Measurements from ENCODE around the gene LRP8. TPM values are rescaled to one million over a fixed set of nuclear protein-coding genes. Genes with fewer than 3 reads are reported as not detected.

Gene LRP8
- total and polyA plus RNA-seq, 2 donors (not counting 3 experiments of a cell fraction or from before 2014, with no cell fraction given): 40.9 to 62.2 TPM

DNA sequence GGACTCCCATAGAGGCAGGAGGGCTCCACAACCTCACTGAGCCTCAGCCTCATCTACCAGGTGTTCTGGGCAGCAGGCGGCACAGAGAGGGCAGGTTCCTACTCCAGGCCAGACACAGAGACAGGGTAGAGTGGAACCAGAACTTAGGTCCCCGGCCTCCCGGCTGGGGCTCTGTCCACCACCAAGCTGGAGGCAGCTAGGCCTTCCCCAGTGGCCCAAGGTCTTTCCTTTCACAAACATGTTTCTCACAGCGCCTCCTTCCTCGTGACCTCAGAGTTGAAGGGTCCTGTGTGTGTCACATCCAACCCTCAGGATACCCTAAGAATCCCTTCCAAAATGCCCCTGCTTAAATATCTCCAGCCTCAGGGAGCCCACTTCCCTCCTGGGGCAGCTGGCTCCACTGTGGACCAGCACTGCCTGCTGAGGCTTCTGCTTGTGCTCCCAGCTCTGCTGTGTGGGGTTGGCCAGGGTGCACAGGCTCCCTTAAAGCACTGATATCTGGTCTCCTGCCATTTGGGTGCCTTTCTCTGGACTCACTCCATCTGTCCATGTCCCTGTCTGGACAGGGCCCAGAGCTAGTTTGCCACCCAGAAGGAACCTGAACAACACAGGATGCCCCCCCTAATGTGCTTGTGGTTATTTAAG is 56.3 kb downstream of the LRP8 start:
- dilution Hi-C loops (cut with MboI; ENCODE audit: extremely low pct_ligation_motif_present, low sequenced_read_pairs): no loop called here
- no peaks in the 10 kb centered on the region for H3K4me1 ChIP-seq (ENCODE audit: control insufficient read depth, extremely low read depth, insufficient read depth, low read length)
- CTCF ChIA-PET: interaction anchor here (6.9 kb wide), 1 partner anchor 121 kb away, joined by 49 read pairs; no protein-coding TSS in a partner anchor

GRCh38 chr1:53270873-53271272 is 57.0 kb downstream of the LRP8 start:
- H3K4me3 ChIP-seq (replicated peaks in 1 of 3; ENCODE audit: insufficient read depth in 1 of 3, low read depth in 1 of 3, low read length in 3 of 3): no peak overlapping the region
- CTCF ChIA-PET: interaction anchor here (1.2 to 6.9 kb wide), 2 partner anchors 8 to 122 kb away, joined by 3 to 49 read pairs; no protein-coding TSS in a partner anchor

More for the DNA sequence above, 56.3 kb downstream of the LRP8 start:
- H3K27ac ChIP-seq (ENCODE audit: insufficient read depth, low read depth, low read length): no peak overlapping the region
- TF ChIP-seq GATA2 (IDR thresholded peaks at IDR 0.05; ENCODE audit: insufficient read depth, insufficient read length, low read depth, low read length): no peak
- TF ChIP-seq POLR2AphosphoS5 (IDR thresholded peaks at IDR 0.05; ENCODE audit: insufficient read depth, low read depth, low read length): no peak
- no peak for DNase-seq (ENCODE audit: low read depth, low spot score)
- no peaks in the 10 kb centered on the region for H3K27me3 ChIP-seq (ENCODE audit: control insufficient read depth in 2 of 2, insufficient read depth in 2 of 2, low read length in 2 of 2)
- no peak for FAIRE-seq
- H3K9me3 ChIP-seq (replicated peaks; ENCODE audit: control insufficient read depth, insufficient read depth, low read length): no peaks in the 10 kb centered on the region
- POLR2A ChIA-PET: no interaction called here
- H4K20me1 ChIP-seq (replicated peaks; ENCODE audit: control insufficient read depth, extremely low read depth, insufficient read depth, low read length): no peaks in the 10 kb centered on the region
- H3K9ac ChIP-seq (replicated peaks; ENCODE audit: extremely low read depth, insufficient read depth, low read length): no peak overlapping the region
- H3K4me2 ChIP-seq (ENCODE audit: insufficient read depth, low read length): no peak overlapping the region
- H3K9me1 ChIP-seq (replicated peaks; ENCODE audit: control insufficient read depth, extremely low read depth, insufficient read depth, low read length): no peaks in the 10 kb centered on the region
- intact Hi-C loops (cut with micrococcal nuclease): no loop called here
- no peak overlapping the region for H3K4me3 ChIP-seq (replicated peaks in 1 of 3; ENCODE audit: insufficient read depth in 1 of 3, low read depth in 1 of 3, low read length in 3 of 3)
- H3K36me3 ChIP-seq (ENCODE audit: control insufficient read depth in 2 of 2, extremely low read depth in 1 of 2, insufficient read depth in 2 of 2, low read length in 2 of 2): no peaks in the 10 kb centered on the region
- H3K79me2 ChIP-seq (ENCODE audit: control insufficient read depth, insufficient read depth, low read length): no peaks in the 10 kb centered on the region
- no peak overlapping the region for H2AFZ ChIP-seq (ENCODE audit: low read depth, low read length)
- BruUV-seq (replicated peaks): no TSS peak

More at GRCh38 chr1:53270873-53271272, 57.0 kb downstream of the LRP8 start:
- Histone ChIP-seq H3K36me3 (ENCODE audit: control insufficient read depth in 2 of 2, extremely low read depth in 1 of 2, insufficient read depth in 2 of 2, low read length in 2 of 2) (no peaks in the 10 kb centered on the region), H3K9me1 (replicated peaks; ENCODE audit: control insufficient read depth, extremely low read depth, insufficient read depth, low read length) (no peaks in the 10 kb centered on the region), H3K9me3 (replicated peaks; ENCODE audit: control insufficient read depth, insufficient read depth, low read length) (no peaks in the 10 kb centered on the region), H3K79me2 (ENCODE audit: control insufficient read depth, insufficient read depth, low read length) (no peaks in the 10 kb centered on the region), H3K9ac (replicated peaks; ENCODE audit: extremely low read depth, insufficient read depth, low read length) (no peak overlapping the region), H3K4me2 (ENCODE audit: insufficient read depth, low read length) (no peak overlapping the region), H3K27ac (ENCODE audit: insufficient read depth, low read depth, low read length) (no peak overlapping the region), H3K4me1 (ENCODE audit: control insufficient read depth, extremely low read depth, insufficient read depth, low read length) (no peaks in the 10 kb centered on the region), H4K20me1 (replicated peaks; ENCODE audit: control insufficient read depth, extremely low read depth, insufficient read depth, low read length) (no peaks in the 10 kb centered on the region), H2AFZ (ENCODE audit: low read depth, low read length) (no peak overlapping the region), H3K27me3 (ENCODE audit: control insufficient read depth in 2 of 2, insufficient read depth in 2 of 2, low read length in 2 of 2) (no peaks in the 10 kb centered on the region)
- POLR2A ChIA-PET: no interaction called here
- DNase-seq (ENCODE audit: low read depth, low spot score): no peak
- no peak for FAIRE-seq
- TF ChIP-seq CTCF (IDR thresholded peaks at IDR 0.05; ENCODE audit: extremely low read depth in 1 of 2, insufficient read depth in 1 of 2, low read depth in 1 of 2, low read length in 2 of 2) (no peak), POLR2AphosphoS5 (IDR thresholded peaks at IDR 0.05; ENCODE audit: insufficient read depth, low read depth, low read length) (no peak), MYC (IDR thresholded peaks at IDR 0.05; ENCODE audit: low read depth, low read length) (no peak), GATA2 (IDR thresholded peaks at IDR 0.05; ENCODE audit: insufficient read depth, insufficient read length, low read depth, low read length) (no peak), FOS (IDR thresholded peaks at IDR 0.05; ENCODE audit: borderline replicate concordance, insufficient read depth, low read length) (no peak), MAX (IDR thresholded peaks at IDR 0.05; ENCODE audit: insufficient read depth, insufficient read length) (no peak), JUN (IDR thresholded peaks at IDR 0.05; ENCODE audit: borderline replicate concordance, insufficient read depth, insufficient read length, low read depth) (no peak), EZH2 (IDR thresholded peaks at IDR 0.05; ENCODE audit: borderline replicate concordance, low read depth, low read length, severe bottlenecking) (no peak), POLR2A (IDR thresholded peaks at IDR 0.05; ENCODE audit: low read depth, low read length) (no peak)
- no TSS peak for BruUV-seq (replicated peaks)
- dilution Hi-C loops (cut with MboI; ENCODE audit: extremely low pct_ligation_motif_present, low sequenced_read_pairs) (no loop called here), intact Hi-C loops (cut with micrococcal nuclease) (no loop called here)
